Suprapubic skin (tissue), 4 donors: ENCODE data around the gene REXO1. TPM values are rescaled to one million over a fixed set of nuclear protein-coding genes. Genes with fewer than 3 reads are reported as not detected.
A peak's percentile ranks its signal among the peaks of the same experiment; 100 is the strongest.
"Not testable (repeated sequence)": the region's sequence is repeated elsewhere in the genome, so short reads cannot be mapped to it uniquely, and the experiment has no call there.

Experiments used
- DNase-seq, 2 donors: peaks; one replicate each; pipeline ENCODE4 v3.0.0-alpha.2; 2019; ENCODE audit warnings: low spot score in 2 of 2
- H3K27ac ChIP-seq: fragments of 200-600 bp; sonication (generic); one replicate; pipeline ENCODE4 v1.5.1; 2019
- H3K27me3 ChIP-seq: fragments of 200-600 bp; sonication (generic); one replicate; pipeline ENCODE4 v1.5.1; 2019
- H3K36me3 ChIP-seq: fragments of 200-600 bp; sonication (generic); one replicate; pipeline ENCODE4 v1.5.1; 2019
- H3K4me1 ChIP-seq: fragments of 200-600 bp; sonication (generic); one replicate; pipeline ENCODE4 v1.5.1; 2019
- H3K4me3 ChIP-seq: fragments of 200-600 bp; sonication (generic); one replicate; pipeline ENCODE4 v1.5.1; 2019; ENCODE audit warnings: mild to moderate bottlenecking
- H3K9me3 ChIP-seq: fragments of 200-600 bp; sonication (generic); one replicate; pipeline ENCODE4 v1.5.1; 2019
- CTCF ChIP-seq, 2 donors: fragments of 200-600 bp in 1 of 2; fragments of 450-650 bp in 1 of 2; sonication (generic) in 1 of 2; IDR thresholded peaks; one replicate each; pipeline ENCODE4 v1.5.1; 2016 to 2019; ENCODE audit warnings: antibody characterized with exemption in 2 of 2, mild to moderate bottlenecking in 1 of 2, moderate library complexity in 1 of 2
- EP300 ChIP-seq: sonication (generic); formaldehyde crosslinking; IDR thresholded peaks from one replicate; pipeline ENCODE4 v1.6.1; 2017; ENCODE audit warnings: antibody characterized with exemption
- POLR2A ChIP-seq, 2 donors: fragments of 450-650 bp; IDR thresholded peaks; one replicate each; pipeline ENCODE4 v1.6.1; 2017; ENCODE audit warnings: antibody characterized with exemption in 2 of 2, mild to moderate bottlenecking in 2 of 2, moderate library complexity in 2 of 2
- POLR2AphosphoS5 ChIP-seq, 3 donors: sonication (generic); formaldehyde crosslinking; IDR thresholded peaks; one replicate each; pipeline ENCODE4 v1.6.1; 2017; ENCODE audit warnings: antibody characterized with exemption in 3 of 3
- WGBS: methylation state at CpG from one replicate; pipeline ENCODE4 v1.1.5; 2018; 5-methylcytosine and 5-hydroxymethylcytosine counted together
- total RNA-seq, 4 donors: library from RNA; depleted of rRNA; stranded (reverse); fragments of >200 nt; gene quantifications; one replicate each; pipeline ENCODE4 v1.1.0, GENCODE V29; 2016

Gene REXO1
- total RNA-seq, 4 donors from 2014 or later = 31.8 to 63.1 (median 38.3) TPM

GRCh38 chr19:1875646-1876495 lies 27.6 kb upstream of the REXO1 start:
- Histone ChIP-seq H3K9me3 (no peaks in the 10 kb centered on the region), H3K36me3 (peaks cover 17% of the 10 kb centered on the region), H3K4me3 (peak overlapping the region; percentile 99), H3K27me3 (no peaks in the 10 kb centered on the region), H3K27ac (peak overlapping the region; percentile 98), H3K4me1 (peaks cover 59% of the 10 kb centered on the region)
- DNase-seq = peak; percentile 93 to 95
- under 1% methylated on average over 32 of the region's 87 CpGs for WGBS
- TF ChIP-seq POLR2A (IDR thresholded peaks at IDR 0.05) = peak; percentile 13 to 83
- peak; percentile 89 to 97 (median 93) for TF ChIP-seq POLR2AphosphoS5 (IDR thresholded peaks at IDR 0.05)
- no peak for TF ChIP-seq EP300
- TF ChIP-seq CTCF (IDR thresholded peaks at IDR 0.05) = no peak

GRCh38 chr19:1875265-1875645 lies 27.0 kb upstream of the REXO1 start:
- Histone ChIP-seq H3K4me1 (peaks cover 53% of the 10 kb centered on the region), H3K4me3 (peak overlapping the region; percentile 99), H3K36me3 (peaks cover 14% of the 10 kb centered on the region), H3K27ac (peak overlapping the region; percentile 98)
- 1% methylated on average over 11 of the region's 11 CpGs for WGBS
- not testable (repeated sequence) for DNase-seq, H3K9me3 ChIP-seq, H3K27me3 ChIP-seq

DNA sequence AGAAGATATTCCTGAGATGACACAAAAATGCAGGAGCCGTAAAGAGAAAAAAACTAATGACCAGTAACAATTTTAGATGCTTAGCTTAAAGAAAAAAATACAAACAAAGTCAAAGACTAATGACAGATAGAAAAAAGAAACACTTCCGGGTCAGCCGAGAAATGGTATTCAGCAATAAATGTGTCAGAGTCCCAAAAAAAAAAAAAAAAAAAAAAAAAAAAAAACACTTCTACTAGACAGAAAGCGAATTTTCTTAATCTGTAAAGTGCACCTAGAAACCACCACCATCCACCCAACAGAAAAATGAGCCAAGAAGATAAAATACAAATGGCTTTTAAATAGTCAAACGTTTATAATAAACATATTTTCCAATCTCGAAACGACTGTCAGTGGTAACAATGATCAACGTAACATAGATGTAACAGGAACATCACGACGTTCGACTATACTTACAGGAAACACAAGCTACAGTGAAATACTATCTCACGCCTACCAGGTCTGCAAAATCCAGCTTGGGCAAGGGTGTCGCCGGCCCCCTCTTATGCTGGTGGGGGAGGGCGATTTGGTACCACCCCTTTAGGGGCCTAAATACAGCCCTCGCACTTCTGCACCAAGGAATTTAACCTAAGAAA lies 26.4 kb upstream of the REXO1 start:
- no peak for TF ChIP-seq CTCF (IDR thresholded peaks at IDR 0.05)
- TF ChIP-seq POLR2AphosphoS5 (IDR thresholded peaks at IDR 0.05) = no peak
- no peak for TF ChIP-seq POLR2A (IDR thresholded peaks at IDR 0.05)
- no peak for TF ChIP-seq EP300
- Histone ChIP-seq H3K27me3 (no peaks in the 10 kb centered on the region), H3K36me3 (peaks cover 10% of the 10 kb centered on the region), H3K4me3 (peak overlapping the region; percentile 99), H3K4me1 (peaks cover 48% of the 10 kb centered on the region), H3K9me3 (no peaks in the 10 kb centered on the region), H3K27ac (peak overlapping the region; percentile 98)
- WGBS = 7% methylated on average over 16 of the region's 16 CpGs
- no peak for DNase-seq

DNA sequence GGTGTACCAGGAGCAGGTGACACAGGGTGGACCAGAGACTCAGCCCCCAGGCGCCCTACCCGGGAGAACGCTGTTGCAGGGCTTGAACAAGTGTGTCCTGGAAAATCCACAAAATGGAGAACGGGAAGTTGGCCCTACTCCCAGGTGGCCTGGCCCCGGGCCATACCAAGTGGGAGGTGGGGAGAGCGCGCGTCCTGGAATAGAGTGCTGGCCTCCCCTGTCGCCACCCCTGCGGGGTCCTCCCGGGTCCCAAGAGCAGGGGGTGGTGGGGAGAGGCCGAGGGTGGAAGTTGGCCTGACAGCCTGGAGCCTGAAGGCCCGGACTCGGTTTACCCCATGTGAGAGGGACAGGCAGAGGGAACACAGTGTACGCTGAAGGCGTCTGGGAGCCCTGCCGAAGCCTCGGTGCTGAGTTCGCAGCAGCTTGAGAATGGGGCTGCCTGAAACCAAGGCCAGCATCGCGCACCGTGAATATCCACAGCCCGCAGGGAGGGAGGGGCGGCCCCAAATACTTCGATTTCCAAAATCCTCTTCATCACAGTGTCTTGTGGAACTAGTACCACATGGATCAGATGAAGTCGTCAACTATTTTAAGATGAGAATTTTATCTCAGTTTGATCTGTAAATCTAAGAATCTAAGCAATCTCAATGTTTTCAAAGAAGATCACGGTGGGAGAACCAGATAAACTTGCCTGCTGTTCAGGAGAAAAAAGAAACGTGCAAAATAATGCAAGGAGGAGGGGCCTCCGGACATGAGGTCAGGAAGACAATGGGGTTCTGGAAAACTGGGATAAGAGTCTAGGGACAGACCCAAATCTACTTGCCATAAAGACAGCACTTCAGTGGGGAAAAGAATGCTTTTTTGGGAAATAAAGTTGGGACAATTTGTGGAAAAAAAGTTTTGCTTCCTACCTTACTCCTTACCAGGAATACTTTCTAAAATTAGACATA lies 25.5 kb upstream of the REXO1 start:
- TF ChIP-seq POLR2A (IDR thresholded peaks at IDR 0.05) = no peak
- TF ChIP-seq CTCF (IDR thresholded peaks at IDR 0.05) = no peak
- no peak for TF ChIP-seq EP300
- no peak for TF ChIP-seq POLR2AphosphoS5 (IDR thresholded peaks at IDR 0.05)
- peaks cover 48% of the 10 kb centered on the region for H3K4me1 ChIP-seq
- WGBS = 47% methylated on average over 20 of the region's 29 CpGs

DNA sequence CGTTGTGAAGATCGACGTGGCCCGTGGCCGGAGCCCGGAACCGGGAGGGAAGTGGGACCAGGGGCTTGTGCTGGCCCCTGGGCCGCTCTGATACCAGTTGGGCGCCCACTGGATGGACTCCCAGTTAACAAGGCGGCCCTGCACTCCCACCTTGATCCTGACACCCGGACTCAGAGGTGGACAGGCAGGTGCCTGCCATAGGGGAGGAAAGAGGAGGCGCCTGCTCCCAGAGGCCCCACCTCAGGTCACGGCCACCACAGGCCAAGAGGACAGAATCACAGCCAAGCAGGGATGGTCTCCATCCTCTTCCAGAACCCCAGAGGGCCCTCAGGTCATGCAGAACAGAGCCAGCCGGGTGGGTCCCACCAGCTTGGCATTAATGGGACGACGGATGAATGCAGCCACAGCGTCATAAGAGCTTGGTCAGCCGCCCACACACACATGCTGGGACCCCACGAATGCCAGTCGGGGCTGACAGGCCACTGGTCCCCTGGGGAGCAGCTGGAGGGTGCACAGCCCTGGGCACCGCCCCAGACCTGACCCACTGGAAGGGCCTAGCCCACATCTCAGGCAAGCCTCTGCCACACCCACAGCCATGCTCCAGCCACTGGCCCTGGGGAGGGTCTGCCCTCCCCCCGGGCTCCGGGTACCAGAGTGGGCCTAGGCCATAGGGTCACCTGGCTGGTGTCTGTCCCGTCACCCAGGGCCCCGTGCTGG lies 24.7 kb upstream of the REXO1 start:
- Histone ChIP-seq H3K9me3 (no peaks in the 10 kb centered on the region), H3K36me3 (peaks cover 3% of the 10 kb centered on the region), H3K27ac (peak overlapping the region; percentile 98), H3K27me3 (no peaks in the 10 kb centered on the region), H3K4me1 (peaks cover 48% of the 10 kb centered on the region), H3K4me3 (peak overlapping the region; percentile 99)
- TF ChIP-seq POLR2A (IDR thresholded peaks at IDR 0.05) (no peak), CTCF (IDR thresholded peaks at IDR 0.05) (no peak), EP300 (no peak), POLR2AphosphoS5 (IDR thresholded peaks at IDR 0.05) (no peak)
- WGBS = 80% methylated on average over 4 of the region's 25 CpGs
- no peak for DNase-seq

More for the DNA sequence above, 25.5 kb upstream of the REXO1 start:
- Histone ChIP-seq H3K9me3 (no peaks in the 10 kb centered on the region), H3K4me3 (peak overlapping the region; percentile 99), H3K27ac (peak overlapping the region; percentile 98), H3K27me3 (no peaks in the 10 kb centered on the region), H3K36me3 (peaks cover 8% of the 10 kb centered on the region)
- DNase-seq = peak in 1 of 2 donors; percentile 80
